K562 (cell line): Measurements from ENCODE around the gene CEP85L. TPM values are rescaled to one million over a fixed set of nuclear protein-coding genes. Genes with fewer than 3 reads are reported as not detected.

Experiments
- ATAC-seq: fragments of 200-7000 bp; cut with Tn5 transposase; 3 replicates; pipeline ENCODE4 v1.9.1; 2020; ENCODE audit warnings: moderate library complexity
- BruUV-seq: library from RNA; stranded (reverse); fragments of 400-500 nt; replicated peaks from 2 replicates; lab custom pipeline; 2021; lab: Mats Ljungman, UMichigan
- CTCF ChIA-PET: fragments of 300-600 bp; formaldehyde crosslinking; extraction: SDS; loops from one replicate; lab custom pipeline; 2021; ENCODE audit warnings: low intra/inter-chr PET ratio; lab: Yijun Ruan, JAX
- POLR2A ChIA-PET: fragments of 300-600, 350-650 bp; sonication (Branson Sonifier 250); formaldehyde crosslinking; extraction: SDS; loops from one replicate; lab custom pipeline; 2021; ENCODE audit warnings: antibody characterized with exemption, inconsistent platforms; lab: Yijun Ruan, JAX
- DNase-seq, 4 experiments: peaks; one replicate each; pipeline versions ENCODE4 v3.0.0 to v3.0.0-alpha.2; 2011 to 2018; ENCODE audit warnings: low spot score in 3 of 4, mixed read lengths in 3 of 4; ENCODE audit errors: extremely low read depth in 1 of 4
- FAIRE-seq: peaks from 2 replicates; lab custom pipeline; 2011; peaks lifted over from hg19 to GRCh38; lab: Jason Lieb, UNC
- H2AFZ ChIP-seq: 2 replicates; pipeline ENCODE4 v1.6.0; 2011; ENCODE audit warnings: low read depth, low read length, control low read depth, inconsistent platforms
- H3K27ac ChIP-seq: fragments of 200-600 bp; 3 replicates; pipeline ENCODE4 v1.8.0; 2011; ENCODE audit warnings: low read depth, mild to moderate bottlenecking, control low read depth, inconsistent platforms, low read length, moderate library complexity, mixed read lengths; ENCODE audit errors: extremely low read depth
- H3K27me3 ChIP-seq, 2 experiments: fragments of 300-600 bp in 1 of 2; 2 replicates in 1 of 2; 3 replicates in 1 of 2; pipeline versions ENCODE4 v1.6.0 to v1.8.0; 2011; ENCODE audit warnings: inconsistent platforms in 2 of 2, low read length in 2 of 2, mild to moderate bottlenecking in 1 of 2, mixed read lengths in 1 of 2, moderate library complexity in 1 of 2; ENCODE audit not compliant: control insufficient read depth in 2 of 2, insufficient read depth in 2 of 2
- H3K36me3 ChIP-seq: fragments of 300-600 bp; 3 replicates; pipeline ENCODE4 v1.8.0; 2011; ENCODE audit warnings: mild to moderate bottlenecking, low read length, inconsistent platforms; ENCODE audit not compliant: control insufficient read depth, insufficient read depth
- H3K4me1 ChIP-seq, 2 experiments: fragments of 200-600 bp in 1 of 2; replicated peaks in 1 of 2; 2 replicates in 1 of 2; 3 replicates in 1 of 2; pipeline versions ENCODE4 v1.5.1 to v1.8.0; 2011; ENCODE audit warnings: inconsistent platforms in 2 of 2, low read length in 2 of 2, mild to moderate bottlenecking in 1 of 2, mixed read lengths in 1 of 2, moderate library complexity in 1 of 2; ENCODE audit not compliant: control insufficient read depth in 2 of 2, insufficient read depth in 2 of 2
- H3K4me2 ChIP-seq: 2 replicates; pipeline ENCODE4 v1.6.1; 2011; ENCODE audit warnings: low read length, control low read depth, inconsistent platforms, mixed read lengths; ENCODE audit not compliant: insufficient read depth
- H3K4me3 ChIP-seq: fragments of 200-600 bp; sonication (generic), shearing (Covaris generic); 2 replicates; pipeline ENCODE4 v1.5.1; 2016; ENCODE audit warnings: control low read depth, inconsistent platforms
- H3K79me2 ChIP-seq: fragments of 200-600 bp; 3 replicates; pipeline ENCODE4 v1.8.0; 2011; ENCODE audit warnings: low read length, inconsistent platforms; ENCODE audit not compliant: control insufficient read depth, insufficient read depth
- H3K9ac ChIP-seq, 2 experiments: 2 replicates each; pipeline versions ENCODE4 v1.6.0 to v1.6.1; 2011; ENCODE audit warnings: low read depth in 2 of 2, low read length in 2 of 2, control low read depth in 1 of 2, inconsistent platforms in 1 of 2, mild to moderate bottlenecking in 1 of 2, mixed read lengths in 1 of 2; ENCODE audit not compliant: insufficient read depth in 1 of 2
- H3K9me1 ChIP-seq: one replicate; pipeline ENCODE4 v1.6.0; 2011; ENCODE audit warnings: inconsistent platforms, mild to moderate bottlenecking, low read length, moderate library complexity; ENCODE audit not compliant: control insufficient read depth, insufficient read depth
- H3K9me3 ChIP-seq: replicated peaks from 2 replicates; pipeline ENCODE4 v1.5.1; 2011; ENCODE audit warnings: low read depth, low read length, inconsistent platforms; ENCODE audit not compliant: control insufficient read depth, insufficient read depth
- H4K20me1 ChIP-seq: replicated peaks from 2 replicates; pipeline ENCODE4 v1.6.1; 2011; ENCODE audit warnings: low read length, inconsistent platforms, mixed read lengths; ENCODE audit not compliant: control insufficient read depth, insufficient read depth
- CEBPG ChIP-seq, 3 experiments: fragments of 200-800 bp in 1 of 3; sonication (Bioruptor generic) in 1 of 3; sonication (generic) in 1 of 3; formaldehyde crosslinking in 1 of 3; IDR thresholded peaks in 2 of 3; conservative IDR thresholded peaks in 1 of 3; 2 replicates each; pipeline versions ENCODE4 v1.6.1 to v1.8.0; 2016 to 2022; ENCODE audit warnings: missing compliant biosample characterization in 2 of 3, missing genetic modification characterization in 2 of 3, mild to moderate bottlenecking in 1 of 3, missing genetic modification reagents in 1 of 3
- CHD4 ChIP-seq: fragments of 200-600 bp; sonication (generic); IDR thresholded peaks from 3 replicates; pipeline ENCODE4 v1.6.1; 2012; ENCODE audit warnings: low read depth, mild to moderate bottlenecking, mixed read lengths, low read length, inconsistent platforms; ENCODE audit not compliant: insufficient read depth, insufficient replicate concordance, poor library complexity, severe bottlenecking
- EGR1 ChIP-seq: fragments of 450-650 bp; conservative IDR thresholded peaks from 2 replicates; pipeline ENCODE4 v1.6.1; 2017; ENCODE audit warnings: mild to moderate bottlenecking
- EZH2 ChIP-seq: IDR thresholded peaks from 2 replicates; pipeline ENCODE4 v1.6.1; 2012; ENCODE audit warnings: low read depth, mild to moderate bottlenecking, inconsistent platforms, low read length, borderline replicate concordance
- HIVEP1 ChIP-seq: fragments of 250-450 bp; sonication (Bioruptor Pico); IDR thresholded peaks from 2 replicates; pipeline ENCODE4 v1.4.0; 2020; ENCODE audit warnings: mild to moderate bottlenecking
- MTA2 ChIP-seq: fragments of 450-650 bp; IDR thresholded peaks from 2 replicates; pipeline ENCODE4 v1.6.1; 2016; ENCODE audit warnings: low read depth
- MXI1 ChIP-seq: IDR thresholded peaks from 2 replicates; pipeline ENCODE4 v1.6.1; 2011; ENCODE audit warnings: low read depth, mild to moderate bottlenecking, improper control_type of control experiment, low read length
- SP1 ChIP-seq: sonication (generic); formaldehyde crosslinking; IDR thresholded peaks from 2 replicates; pipeline ENCODE4 v1.8.1; 2022; ENCODE audit warnings: mild to moderate bottlenecking, missing genetic modification reagents
- TAF7 ChIP-seq: fragments of 450-650 bp; IDR thresholded peaks from 2 replicates; pipeline ENCODE4 v1.6.1; 2016; ENCODE audit warnings: missing genetic modification characterization, missing compliant biosample characterization
- ZNF121 ChIP-seq: sonication (generic); formaldehyde crosslinking; conservative IDR thresholded peaks from 2 replicates; pipeline ENCODE4 v1.8.0; 2022; ENCODE audit warnings: missing genetic modification reagents
- ZNF174 ChIP-seq: fragments of 250-450 bp; sonication (Bioruptor Pico); IDR thresholded peaks from 2 replicates; pipeline ENCODE4 v1.4.0; 2020; ENCODE audit warnings: mild to moderate bottlenecking
- ZNF197 ChIP-seq: fragments of 200-800 bp; sonication (Bioruptor generic); IDR thresholded peaks from 2 replicates; pipeline ENCODE4 v1.6.1; 2016; ENCODE audit warnings: low read depth, missing genetic modification characterization, missing compliant biosample characterization
- WGBS: fragments of 100-300 bp; shearing (Covaris generic); methylation state at CpG from one replicate; pipeline ENCODE4 v1.1.6; 2016; ENCODE audit warnings: low coverage, mixed read lengths; ENCODE audit not compliant: insufficient coverage; ENCODE audit errors: missing lambda C conversion rate; 5-methylcytosine and 5-hydroxymethylcytosine counted together
- in situ Hi-C: fragments of 300-500 bp; cut with MboI; formaldehyde crosslinking; loops from 4 replicates; pipeline ENCODE4 v1.15.0; 2018; ENCODE audit warnings: inconsistent platforms, mixed read lengths
- intact Hi-C: fragments of 100-400 bp; cut with micrococcal nuclease; formaldehyde crosslinking; loops from 2 replicates; pipeline ENCODE4 v1.14.2; 2022
- polyA plus RNA-seq, 8 experiments: library from polyadenylated mRNA; depleted of rRNA in 4 of 8; stranded (reverse) in 5 of 8; unstranded in 3 of 8; fragments of >200 nt; fragmentation: Nextera tagmentation in 2 of 8; fragmentation: Illumina TruSeq in 1 of 8; extraction: Ambion mirVana in 2 of 8; extraction: Trizol in 1 of 8; gene quantifications; 2 replicates each; pipeline versions ENCODE4 v1.2.1 to v1.2.3, GENCODE V29; 2011 to 2014; ENCODE audit warnings: inconsistent platforms in 1 of 8, missing spikeins in 1 of 8
- total RNA-seq, 7 experiments: library from RNA; depleted of rRNA in 6 of 7; stranded (reverse); fragments of >200 nt in 6 of 7; fragmentation: Illumina TruSeq in 2 of 7; extraction: Trizol in 2 of 7; gene quantifications; 2 replicates each; pipeline versions ENCODE4 v1.2.1 to v1.2.3, GENCODE V29; 2011 to 2021; ENCODE audit warnings: low replicate concordance in 1 of 7
- TF ChIP-seq, protein P1 (sequence below): sonication (generic); formaldehyde crosslinking; IDR thresholded peaks from 2 replicates; pipeline ENCODE4 v1.8.0; 2022; ENCODE audit warnings: missing genetic modification reagents, mild to moderate bottlenecking, borderline replicate concordance

CEP85L gene
- total and polyA plus RNA-seq, 9 of the 15 experiments (the other 6 are each of a cell fraction or from before 2014, with no cell fraction given), result 4.5 to 15.8 (median 8.3) TPM

DNA sequence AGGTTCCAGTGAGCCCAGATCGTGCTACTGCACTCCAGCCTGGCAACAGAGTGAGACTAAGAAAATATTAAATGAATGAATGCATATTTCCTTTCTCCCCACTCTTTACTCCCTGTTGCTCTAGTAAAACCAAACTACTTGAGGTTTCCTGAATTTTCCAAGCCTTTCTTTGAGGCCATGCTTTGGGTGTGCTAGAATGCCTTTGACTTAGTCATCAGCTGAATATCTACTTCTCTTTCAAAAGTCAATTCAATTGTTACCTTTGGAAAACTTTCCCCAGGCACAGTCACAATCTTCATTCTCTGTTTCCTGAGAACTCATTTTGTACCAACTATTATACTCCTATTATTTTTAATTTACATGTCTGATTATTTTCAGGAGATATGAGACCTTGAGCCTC is 27.5 kb upstream of the CEP85L start:
- intact Hi-C loops (no loop called here), in situ Hi-C loops (no loop called here)
- Histone ChIP-seq H3K9me3 (no peaks in the 10 kb centered on the region), H3K9ac (no peak overlapping the region), H3K4me3 (no peak overlapping the region), H3K4me1 (peaks cover 4 to 16% of the 10 kb centered on the region in 2 experiments; a peak in 4 of 5 replicates), H2AFZ (no peak overlapping the region), H3K27me3 (no peaks in the 10 kb centered on the region), H3K4me2 (no peak overlapping the region), H3K27ac (no peak overlapping the region), H3K36me3 (no peaks in the 10 kb centered on the region), H3K9me1 (no peaks in the 10 kb centered on the region), H3K79me2 (peaks cover 7% of the 10 kb centered on the region; the same call in 1 of the 3 replicates), H4K20me1 (no peaks in the 10 kb centered on the region)
- no peak for FAIRE-seq
- ATAC-seq, result no peak
- ChIA-PET POLR2A (interaction anchor here (0.6 to 0.8 kb wide), 2 partner anchors 14 to 470 kb away, joined by 3 read pairs; no protein-coding TSS in a partner anchor), CTCF (no interaction called here)
- DNase-seq, result no peak
- no TSS peak for BruUV-seq
- TF ChIP-seq TAF7 (tag), result no peak
- TF ChIP-seq MTA2, result no peak
- no peak for TF ChIP-seq ZNF174 (CRISPR knock-in tag)
- TF ChIP-seq EZH2, result no peak
- no peak for TF ChIP-seq MXI1
- TF ChIP-seq, protein P1, sequence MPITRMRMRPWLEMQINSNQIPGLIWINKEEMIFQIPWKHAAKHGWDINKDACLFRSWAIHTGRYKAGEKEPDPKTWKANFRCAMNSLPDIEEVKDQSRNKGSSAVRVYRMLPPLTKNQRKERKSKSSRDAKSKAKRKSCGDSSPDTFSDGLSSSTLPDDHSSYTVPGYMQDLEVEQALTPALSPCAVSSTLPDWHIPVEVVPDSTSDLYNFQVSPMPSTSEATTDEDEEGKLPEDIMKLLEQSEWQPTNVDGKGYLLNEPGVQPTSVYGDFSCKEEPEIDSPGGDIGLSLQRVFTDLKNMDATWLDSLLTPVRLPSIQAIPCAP (CRISPR knock-in tag), result no peak
- TF ChIP-seq CEBPG (CRISPR knock-in tag; IDR thresholded peaks at IDR 0.05), result no peak
- TF ChIP-seq CEBPG (tag; conservative IDR thresholded peaks at IDR 0.05 in 1 of 2, IDR thresholded peaks at IDR 0.05 in 1 of 2), result no peak
- TF ChIP-seq EGR1, result no peak
- TF ChIP-seq CHD4, result no peak
- no peak for TF ChIP-seq ZNF121 (CRISPR knock-in tag)
- no peak for TF ChIP-seq SP1
- TF ChIP-seq HIVEP1 (CRISPR knock-in tag), result no peak
- TF ChIP-seq ZNF197 (CRISPR knock-in tag), result no peak
- WGBS, result 100% methylated on average over 1 of the region's 1 CpG
